Measurements from ENCODE around the gene HNF1B.

The HNF1B gene, protein sequence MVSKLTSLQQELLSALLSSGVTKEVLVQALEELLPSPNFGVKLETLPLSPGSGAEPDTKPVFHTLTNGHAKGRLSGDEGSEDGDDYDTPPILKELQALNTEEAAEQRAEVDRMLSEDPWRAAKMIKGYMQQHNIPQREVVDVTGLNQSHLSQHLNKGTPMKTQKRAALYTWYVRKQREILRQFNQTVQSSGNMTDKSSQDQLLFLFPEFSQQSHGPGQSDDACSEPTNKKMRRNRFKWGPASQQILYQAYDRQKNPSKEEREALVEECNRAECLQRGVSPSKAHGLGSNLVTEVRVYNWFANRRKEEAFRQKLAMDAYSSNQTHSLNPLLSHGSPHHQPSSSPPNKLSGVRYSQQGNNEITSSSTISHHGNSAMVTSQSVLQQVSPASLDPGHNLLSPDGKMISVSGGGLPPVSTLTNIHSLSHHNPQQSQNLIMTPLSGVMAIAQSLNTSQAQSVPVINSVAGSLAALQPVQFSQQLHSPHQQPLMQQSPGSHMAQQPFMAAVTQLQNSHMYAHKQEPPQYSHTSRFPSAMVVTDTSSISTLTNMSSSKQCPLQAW

DNA sequence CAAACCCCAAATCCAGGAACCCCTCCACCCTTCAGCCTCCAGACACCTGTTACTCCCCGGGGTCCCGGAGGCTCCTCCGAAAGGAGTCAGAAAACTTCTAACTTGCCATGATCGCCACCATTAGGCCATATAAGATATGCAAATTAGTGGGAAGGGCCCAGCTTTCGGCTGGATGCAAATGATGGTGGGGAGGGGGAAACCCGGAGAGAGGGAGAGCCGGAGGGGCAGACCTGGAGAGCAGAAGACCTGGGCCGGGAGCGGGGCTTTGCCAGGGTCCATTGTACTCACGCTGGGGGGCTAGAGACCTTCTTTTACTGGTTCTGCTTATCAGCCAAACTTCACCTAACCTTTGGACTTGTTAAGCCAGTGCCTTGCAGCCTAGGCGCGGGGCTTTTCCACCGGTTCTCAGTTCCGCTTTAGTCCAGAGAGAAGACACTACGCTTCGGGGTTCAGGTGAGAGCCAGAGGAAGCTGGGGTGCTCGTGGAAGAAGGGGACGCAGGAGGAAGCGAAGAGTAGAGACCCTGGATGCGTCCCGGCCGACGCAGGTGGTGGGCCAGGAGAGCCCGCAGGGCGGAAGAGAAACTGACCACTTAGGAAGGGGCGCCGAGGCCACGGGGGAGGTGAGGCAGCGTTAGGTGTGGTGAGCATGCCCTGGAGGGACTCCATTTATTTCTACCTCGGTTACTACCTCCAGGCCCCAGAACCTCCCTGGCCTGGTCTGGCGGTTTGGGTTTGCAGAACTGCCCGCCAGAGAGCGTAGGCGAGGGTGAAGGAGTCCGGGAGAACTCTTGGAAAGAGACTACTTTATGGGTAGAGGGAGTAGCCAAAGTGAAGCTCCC lies at the start of gene HNF1B:
TSS of gene HNF1B (minus strand) at position 99 of the 840 bp plus-strand sequence. CDS start 175 bp downstream, outside the sequence.
- CTCF ChIA-PET: no interaction called here
- TF ChIP-seq NFRKB (IDR thresholded peaks at IDR 0.05): no peak
- TF ChIP-seq, protein P1, sequence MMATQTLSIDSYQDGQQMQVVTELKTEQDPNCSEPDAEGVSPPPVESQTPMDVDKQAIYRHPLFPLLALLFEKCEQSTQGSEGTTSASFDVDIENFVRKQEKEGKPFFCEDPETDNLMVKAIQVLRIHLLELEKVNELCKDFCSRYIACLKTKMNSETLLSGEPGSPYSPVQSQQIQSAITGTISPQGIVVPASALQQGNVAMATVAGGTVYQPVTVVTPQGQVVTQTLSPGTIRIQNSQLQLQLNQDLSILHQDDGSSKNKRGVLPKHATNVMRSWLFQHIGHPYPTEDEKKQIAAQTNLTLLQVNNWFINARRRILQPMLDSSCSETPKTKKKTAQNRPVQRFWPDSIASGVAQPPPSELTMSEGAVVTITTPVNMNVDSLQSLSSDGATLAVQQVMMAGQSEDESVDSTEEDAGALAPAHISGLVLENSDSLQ (IDR thresholded peaks at IDR 0.05): no peak
- DNase-seq (ENCODE audit: extremely low spot score): no peak
- POLR2A ChIA-PET: no interaction called here

DNA sequence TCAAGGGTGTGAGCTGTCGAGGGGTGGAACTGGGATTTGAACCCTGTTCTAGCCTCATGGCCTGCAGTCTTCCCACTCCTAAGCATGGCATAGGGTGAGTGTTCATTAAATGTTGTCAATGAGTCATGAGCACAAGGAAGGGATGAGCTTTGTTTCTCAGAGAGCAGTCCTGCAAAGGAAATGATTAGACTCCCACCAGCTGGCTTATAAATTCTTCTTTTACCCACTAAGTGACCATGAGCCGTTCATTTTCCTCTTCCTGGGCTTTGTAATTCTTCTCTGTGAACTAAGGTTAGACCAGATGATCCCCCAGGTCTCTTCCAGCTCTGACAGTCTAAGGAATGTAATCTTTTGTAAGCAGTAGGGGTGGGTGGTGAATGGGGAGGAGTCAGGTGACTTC lies 47.9 kb upstream of the HNF1B start:
- ChIA-PET POLR2A (no interaction called here), CTCF (interaction anchor here (1.0 to 1.3 kb wide), 2 partner anchors 22 to 28 kb away, joined by 3 to 4 read pairs; no protein-coding TSS in a partner anchor)
- TF ChIP-seq TARDBP (IDR thresholded peaks at IDR 0.05) (no peak), SUZ12 (IDR thresholded peaks at IDR 0.05) (no peak), L3MBTL2 (conservative IDR thresholded peaks at IDR 0.05) (no peak), BHLHE40 (IDR thresholded peaks at IDR 0.05; ENCODE audit: borderline replicate concordance) (no peak), FOXA1 (IDR thresholded peaks at IDR 0.05) (no peak), FOXM1 (IDR thresholded peaks at IDR 0.05; ENCODE audit: borderline replicate concordance) (no peak), FOXK2 (IDR thresholded peaks at IDR 0.05) (no peak), SP1 (IDR thresholded peaks at IDR 0.05) (no peak), CTBP1 (IDR thresholded peaks at IDR 0.05; ENCODE audit: borderline replicate concordance) (no peak), NFRKB (IDR thresholded peaks at IDR 0.05) (no peak)
- DNase-seq (ENCODE audit: extremely low spot score): no peak

DNA sequence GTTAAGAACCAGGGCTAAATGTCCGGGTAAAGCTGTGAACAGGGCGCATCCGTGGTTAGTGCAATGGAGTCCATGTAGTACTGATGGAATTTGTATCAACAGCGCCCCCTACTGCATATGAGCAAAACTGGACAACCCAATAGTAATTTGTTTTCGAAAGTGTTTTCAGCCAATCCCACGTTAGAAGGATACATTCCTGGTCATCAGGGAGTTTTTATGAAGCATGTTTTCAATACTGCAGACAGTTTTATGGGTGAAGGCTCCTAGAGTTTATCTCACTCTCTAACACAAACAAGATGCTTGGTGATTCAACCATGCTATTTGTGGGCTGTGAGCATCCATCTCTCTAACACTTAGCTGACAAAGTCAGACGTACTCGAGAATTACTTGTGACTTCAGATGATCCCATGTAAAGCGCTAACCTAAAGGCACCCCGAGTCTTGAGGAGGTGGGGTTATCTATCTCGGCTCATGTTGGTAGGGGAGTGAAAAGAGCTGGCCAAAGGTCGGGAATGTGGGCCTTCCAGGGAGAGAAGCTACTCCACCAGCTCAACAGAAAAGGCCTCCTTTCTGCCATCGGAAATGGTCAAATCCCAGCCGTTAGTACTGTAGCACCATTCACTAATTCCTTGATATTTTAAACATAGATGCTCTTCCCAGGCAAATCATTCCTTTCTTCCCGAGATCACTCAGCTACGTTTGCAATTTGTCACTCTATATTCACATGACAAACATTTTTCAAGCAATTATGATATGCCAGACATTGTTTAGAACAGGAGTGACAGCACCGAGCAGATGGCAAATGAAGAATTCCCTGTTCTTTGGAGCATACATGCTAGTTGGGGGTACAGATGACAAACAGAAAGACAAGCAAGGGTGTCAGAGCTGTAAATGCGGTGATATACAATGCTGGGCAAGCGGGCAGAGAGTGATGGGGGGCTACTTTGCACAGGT lies 46.9 kb upstream of the HNF1B start:
- TF ChIP-seq FOXM1 (IDR thresholded peaks at IDR 0.05; ENCODE audit: borderline replicate concordance) (peak; percentile 88; the same call in 1 of the 2 replicates), FOXA1 (IDR thresholded peaks at IDR 0.05) (no peak), SUZ12 (IDR thresholded peaks at IDR 0.05) (no peak)
- TF ChIP-seq, protein P1 (IDR thresholded peaks at IDR 0.05): no peak
- ChIA-PET CTCF (interaction anchor here (0.7 to 1.3 kb wide), 5 partner anchors 21 to 139 kb away, joined by 3 to 4 read pairs (median 4); no protein-coding TSS in a partner anchor), POLR2A (no interaction called here)
- peak; percentile 27 for DNase-seq (ENCODE audit: extremely low spot score)

DNA sequence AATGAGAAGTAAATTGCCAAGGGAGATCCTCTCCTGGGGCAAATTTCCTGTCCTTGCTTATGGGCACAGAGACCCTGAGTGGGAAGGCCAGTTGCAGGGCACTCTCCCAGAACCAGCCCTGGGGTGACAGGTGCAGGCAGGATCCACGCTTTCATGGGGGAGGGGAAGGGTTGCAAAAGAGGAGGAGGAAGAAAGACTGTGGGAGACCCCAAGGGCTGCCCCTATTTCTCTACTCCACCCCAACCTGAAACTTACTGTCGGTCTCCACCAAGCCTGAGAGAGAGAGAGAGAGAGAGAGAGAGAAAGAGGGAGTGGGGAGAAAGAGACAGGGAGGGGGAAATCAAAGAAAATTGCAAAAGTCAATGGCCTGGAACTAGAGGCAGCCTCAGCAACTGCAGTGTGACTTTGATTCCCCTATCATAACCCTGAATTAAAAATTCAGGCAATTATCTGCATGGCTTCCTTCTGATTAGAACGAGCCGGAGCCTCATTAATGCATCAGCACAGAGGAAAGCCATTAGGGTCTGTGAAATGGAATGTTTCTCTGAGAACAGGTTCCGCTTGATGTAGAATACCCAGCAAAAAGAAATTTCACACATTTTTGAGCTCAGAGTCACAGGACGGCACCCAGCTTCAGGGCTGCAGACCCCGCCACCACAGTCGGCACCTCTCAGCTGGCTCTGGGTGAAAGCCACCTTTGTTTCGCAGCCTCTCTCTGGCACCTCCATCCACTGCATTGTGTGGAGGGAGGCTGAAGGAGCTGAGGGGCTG lies 45.1 kb upstream of the HNF1B start:
- TF ChIP-seq FOXK2 (IDR thresholded peaks at IDR 0.05) (no peak), NFRKB (IDR thresholded peaks at IDR 0.05) (no peak)
- no peak for DNase-seq (ENCODE audit: extremely low spot score)
- POLR2A ChIA-PET: no interaction called here
- CTCF ChIA-PET: interaction anchor here (0.5 kb wide), 1 partner anchor 336 kb away, joined by 4 read pairs; no protein-coding TSS in a partner anchor

DNA sequence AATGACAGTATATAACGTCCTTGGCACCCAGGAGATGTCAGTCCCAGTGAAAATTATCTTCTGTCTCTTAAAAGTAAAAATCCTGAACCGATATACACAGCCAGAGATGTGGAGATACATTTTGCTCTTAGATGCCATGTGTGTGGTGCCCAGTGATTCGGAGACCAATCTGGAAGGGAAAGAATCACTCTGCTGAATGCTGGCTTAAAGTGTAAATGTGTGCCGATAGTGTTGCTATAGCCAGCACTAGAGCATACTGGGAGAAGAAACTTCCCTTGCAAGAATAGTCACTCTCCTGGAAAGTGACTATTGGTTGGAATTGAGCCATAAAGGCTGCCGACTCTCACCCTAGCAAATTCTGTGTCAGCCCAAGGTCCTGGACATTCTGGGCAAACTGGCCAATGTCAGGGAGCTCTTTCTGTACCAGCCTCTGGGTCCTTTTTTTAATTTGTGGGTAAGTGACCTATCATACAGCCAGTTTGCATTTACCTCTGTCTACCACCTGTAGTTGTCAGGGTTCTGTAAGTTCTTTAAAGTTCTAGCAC lies 44.2 kb upstream of the HNF1B start:
- POLR2A ChIA-PET: no interaction called here
- DNase-seq (ENCODE audit: extremely low spot score): no peak
- CTCF ChIA-PET: no interaction called here
- no peak for TF ChIP-seq FOXM1 (IDR thresholded peaks at IDR 0.05; ENCODE audit: borderline replicate concordance)
- TF ChIP-seq LEF1 (IDR thresholded peaks at IDR 0.05; ENCODE audit: borderline replicate concordance): no peak
- TF ChIP-seq SP1 (IDR thresholded peaks at IDR 0.05): no peak
- TF ChIP-seq FOXA1 (IDR thresholded peaks at IDR 0.05): no peak
- TF ChIP-seq HDGF (IDR thresholded peaks at IDR 0.05; ENCODE audit: borderline replicate concordance): no peak

DNA sequence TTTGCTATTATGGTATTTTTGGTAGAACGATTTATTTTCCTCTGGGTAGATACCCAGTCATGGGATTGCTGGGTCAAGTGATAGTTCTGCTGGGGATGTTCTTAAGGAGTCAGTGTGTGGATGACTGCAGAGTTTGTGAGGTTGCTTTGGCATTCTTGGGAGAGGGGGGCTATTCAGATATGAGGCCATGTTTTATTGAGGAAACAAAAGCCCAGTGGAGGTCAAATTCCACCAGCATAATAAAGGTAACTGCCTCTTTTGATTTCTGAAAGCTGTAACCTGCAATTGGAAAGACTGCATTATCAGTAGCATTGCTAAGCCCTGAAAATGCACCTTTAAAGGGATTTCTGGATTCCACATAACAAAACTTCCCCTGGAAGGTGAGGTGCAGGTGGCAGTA lies 43.7 kb upstream of the HNF1B start:
- ChIA-PET POLR2A (no interaction called here), CTCF (no interaction called here)
- no peak for DNase-seq (ENCODE audit: extremely low spot score)
- TF ChIP-seq FOXM1 (IDR thresholded peaks at IDR 0.05; ENCODE audit: borderline replicate concordance) (no peak), SUZ12 (IDR thresholded peaks at IDR 0.05) (no peak), ELF4 (IDR thresholded peaks at IDR 0.05) (no peak), SP1 (IDR thresholded peaks at IDR 0.05) (no peak), HDGF (IDR thresholded peaks at IDR 0.05; ENCODE audit: borderline replicate concordance) (no peak)

All from HEK293T (cell line).